Fibroblast of lung (primary cell): ENCODE measurements around the gene NTSR2.

ENCODE experiments used
- EZH2 ChIP-seq: IDR thresholded peaks from 2 replicates; pipeline ENCODE4 v1.5.1; 2012; ENCODE audit warnings: low read length, control low read depth, mild to moderate bottlenecking; ENCODE audit errors: missing control alignments
- TF ChIP-seq, protein P1 (sequence below), 2 donors: IDR thresholded peaks in 1 of 2; conservative IDR thresholded peaks in 1 of 2; 1 replicate in 1 of 2; 2 replicates in 1 of 2; pipeline ENCODE4 v1.5.1; 2011 to 2012; ENCODE audit warnings: low read length in 2 of 2, control low read depth in 1 of 2, inconsistent platforms in 1 of 2, low read depth in 1 of 2, mild to moderate bottlenecking in 1 of 2

DNA sequence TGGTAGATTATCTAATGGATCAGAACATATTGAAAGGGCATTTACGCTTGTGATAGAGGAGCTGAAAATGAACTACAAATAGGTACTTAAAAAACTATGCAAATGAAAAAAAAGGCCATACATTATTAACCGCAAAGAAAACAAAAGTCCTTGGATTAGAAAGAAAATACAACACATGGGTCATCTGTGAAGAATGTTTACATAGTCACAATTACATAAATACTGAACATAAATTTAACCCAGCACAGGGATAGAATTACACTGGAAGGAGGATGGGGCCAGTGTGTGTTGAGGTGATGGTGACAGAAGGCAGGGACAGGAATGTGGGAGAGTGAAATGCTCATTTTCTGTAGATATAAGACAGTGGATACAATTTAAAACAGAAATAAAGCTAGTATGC, 6.6 kb downstream of the NTSR2 start:
- TF ChIP-seq, protein P1, sequence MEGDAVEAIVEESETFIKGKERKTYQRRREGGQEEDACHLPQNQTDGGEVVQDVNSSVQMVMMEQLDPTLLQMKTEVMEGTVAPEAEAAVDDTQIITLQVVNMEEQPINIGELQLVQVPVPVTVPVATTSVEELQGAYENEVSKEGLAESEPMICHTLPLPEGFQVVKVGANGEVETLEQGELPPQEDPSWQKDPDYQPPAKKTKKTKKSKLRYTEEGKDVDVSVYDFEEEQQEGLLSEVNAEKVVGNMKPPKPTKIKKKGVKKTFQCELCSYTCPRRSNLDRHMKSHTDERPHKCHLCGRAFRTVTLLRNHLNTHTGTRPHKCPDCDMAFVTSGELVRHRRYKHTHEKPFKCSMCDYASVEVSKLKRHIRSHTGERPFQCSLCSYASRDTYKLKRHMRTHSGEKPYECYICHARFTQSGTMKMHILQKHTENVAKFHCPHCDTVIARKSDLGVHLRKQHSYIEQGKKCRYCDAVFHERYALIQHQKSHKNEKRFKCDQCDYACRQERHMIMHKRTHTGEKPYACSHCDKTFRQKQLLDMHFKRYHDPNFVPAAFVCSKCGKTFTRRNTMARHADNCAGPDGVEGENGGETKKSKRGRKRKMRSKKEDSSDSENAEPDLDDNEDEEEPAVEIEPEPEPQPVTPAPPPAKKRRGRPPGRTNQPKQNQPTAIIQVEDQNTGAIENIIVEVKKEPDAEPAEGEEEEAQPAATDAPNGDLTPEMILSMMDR (conservative IDR thresholded peaks at IDR 0.05 in 1 of 2, IDR thresholded peaks at IDR 0.05 in 1 of 2; ENCODE audit: low read depth in 1 of 2, low read length in 2 of 2), result no peak
- no peak for TF ChIP-seq EZH2
